K562 (cell line): ENCODE measurements around the gene MTREX.

ENCODE experiments used
- BCL6 ChIP-seq: fragments of 250-450 bp; sonication (Bioruptor Pico); IDR thresholded peaks from 2 replicates; pipeline ENCODE4 v1.4.0; 2020
- DMBX1 ChIP-seq: fragments of 250-450 bp; sonication (Bioruptor Pico); IDR thresholded peaks from 2 replicates; pipeline ENCODE4 v1.8.0; 2022; ENCODE audit warnings: inconsistent platforms, mild to moderate bottlenecking, moderate library complexity, borderline replicate concordance
- DPF2 ChIP-seq: fragments of 450-650 bp; IDR thresholded peaks from 2 replicates; pipeline ENCODE4 v1.6.1; 2016
- KLF16 ChIP-seq: IDR thresholded peaks from 2 replicates; pipeline ENCODE4 v1.6.1; 2016; ENCODE audit warnings: antibody characterized with exemption
- NR2C1 ChIP-seq, 2 experiments: fragments of 450-650 bp; IDR thresholded peaks; 2 replicates each; pipeline ENCODE4 v1.6.1; 2017; ENCODE audit warnings: mild to moderate bottlenecking in 2 of 2, antibody characterized with exemption in 1 of 2, inconsistent platforms in 1 of 2, missing compliant biosample characterization in 1 of 2, missing genetic modification characterization in 1 of 2
- SP1 ChIP-seq: sonication (generic); formaldehyde crosslinking; IDR thresholded peaks from 2 replicates; pipeline ENCODE4 v1.8.1; 2022; ENCODE audit warnings: mild to moderate bottlenecking, missing genetic modification reagents
- TF ChIP-seq, protein P1 (sequence below): sonication (generic); formaldehyde crosslinking; IDR thresholded peaks from 2 replicates; pipeline ENCODE4 v1.8.1; 2023; ENCODE audit warnings: missing genetic modification reagents, mild to moderate bottlenecking, borderline replicate concordance

DNA sequence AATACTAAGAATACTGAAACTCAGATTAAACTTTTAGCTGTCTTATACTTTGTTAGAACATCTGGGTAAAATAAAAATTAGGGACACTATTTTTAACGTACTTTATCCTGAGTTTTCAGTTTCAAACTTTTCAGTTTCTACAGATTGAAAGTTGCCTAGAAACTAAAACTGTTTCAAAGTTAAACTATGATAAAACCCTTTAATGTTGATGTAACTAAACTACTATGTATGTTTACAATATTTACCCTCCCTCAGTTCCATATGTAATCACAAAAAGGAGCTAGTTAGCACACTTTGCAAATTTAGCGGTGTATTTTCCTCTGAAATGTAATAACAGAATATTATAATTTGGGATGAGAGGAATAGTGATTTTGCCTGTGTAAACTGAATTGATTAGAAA, 105.9 kb downstream of the MTREX start:
- TF ChIP-seq DMBX1 (CRISPR knock-in tag) = no peak
- TF ChIP-seq DPF2 = no peak
- no peak for TF ChIP-seq NR2C1 (IDR thresholded peaks at IDR 0.05)
- no peak for TF ChIP-seq NR2C1 (tag; IDR thresholded peaks at IDR 0.05)
- TF ChIP-seq, protein P1, sequence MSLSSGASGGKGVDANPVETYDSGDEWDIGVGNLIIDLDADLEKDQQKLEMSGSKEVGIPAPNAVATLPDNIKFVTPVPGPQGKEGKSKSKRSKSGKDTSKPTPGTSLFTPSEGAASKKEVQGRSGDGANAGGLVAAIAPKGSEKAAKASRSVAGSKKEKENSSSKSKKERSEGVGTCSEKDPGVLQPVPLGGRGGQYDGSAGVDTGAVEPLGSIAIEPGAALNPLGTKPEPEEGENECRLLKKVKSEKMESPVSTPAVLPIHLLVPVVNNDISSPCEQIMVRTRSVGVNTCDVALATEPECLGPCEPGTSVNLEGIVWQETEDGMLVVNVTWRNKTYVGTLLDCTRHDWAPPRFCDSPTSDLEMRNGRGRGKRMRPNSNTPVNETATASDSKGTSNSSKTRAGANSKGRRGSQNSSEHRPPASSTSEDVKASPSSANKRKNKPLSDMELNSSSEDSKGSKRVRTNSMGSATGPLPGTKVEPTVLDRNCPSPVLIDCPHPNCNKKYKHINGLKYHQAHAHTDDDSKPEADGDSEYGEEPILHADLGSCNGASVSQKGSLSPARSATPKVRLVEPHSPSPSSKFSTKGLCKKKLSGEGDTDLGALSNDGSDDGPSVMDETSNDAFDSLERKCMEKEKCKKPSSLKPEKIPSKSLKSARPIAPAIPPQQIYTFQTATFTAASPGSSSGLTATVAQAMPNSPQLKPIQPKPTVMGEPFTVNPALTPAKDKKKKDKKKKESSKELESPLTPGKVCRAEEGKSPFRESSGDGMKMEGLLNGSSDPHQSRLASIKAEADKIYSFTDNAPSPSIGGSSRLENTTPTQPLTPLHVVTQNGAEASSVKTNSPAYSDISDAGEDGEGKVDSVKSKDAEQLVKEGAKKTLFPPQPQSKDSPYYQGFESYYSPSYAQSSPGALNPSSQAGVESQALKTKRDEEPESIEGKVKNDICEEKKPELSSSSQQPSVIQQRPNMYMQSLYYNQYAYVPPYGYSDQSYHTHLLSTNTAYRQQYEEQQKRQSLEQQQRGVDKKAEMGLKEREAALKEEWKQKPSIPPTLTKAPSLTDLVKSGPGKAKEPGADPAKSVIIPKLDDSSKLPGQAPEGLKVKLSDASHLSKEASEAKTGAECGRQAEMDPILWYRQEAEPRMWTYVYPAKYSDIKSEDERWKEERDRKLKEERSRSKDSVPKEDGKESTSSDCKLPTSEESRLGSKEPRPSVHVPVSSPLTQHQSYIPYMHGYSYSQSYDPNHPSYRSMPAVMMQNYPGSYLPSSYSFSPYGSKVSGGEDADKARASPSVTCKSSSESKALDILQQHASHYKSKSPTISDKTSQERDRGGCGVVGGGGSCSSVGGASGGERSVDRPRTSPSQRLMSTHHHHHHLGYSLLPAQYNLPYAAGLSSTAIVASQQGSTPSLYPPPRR (CRISPR knock-in tag) = no peak
- TF ChIP-seq SP1 = no peak
- no peak for TF ChIP-seq BCL6
- no peak for TF ChIP-seq KLF16
